Nephron (organoid): ENCODE data around the gene TMEM97.

ENCODE experiments used
- H3K27ac Mint-ChIP-seq, 3 experiments: 2 replicates each; pipeline ENCODE4 v1.8.0; 2020; ENCODE audit warnings: mixed read lengths in 3 of 3, mild to moderate bottlenecking in 2 of 3, moderate library complexity in 1 of 3
- H3K27me3 Mint-ChIP-seq: 2 replicates; pipeline ENCODE4 v1.8.0; 2021; ENCODE audit warnings: low read depth, mild to moderate bottlenecking, moderate library complexity, mixed read lengths
- H3K36me3 Mint-ChIP-seq: 2 replicates; pipeline ENCODE4 v1.8.0; 2020; ENCODE audit warnings: low read depth, mixed read lengths
- H3K4me1 Mint-ChIP-seq: 2 replicates; pipeline ENCODE4 v1.8.0; 2020; ENCODE audit warnings: mixed read lengths
- H3K4me3 Mint-ChIP-seq, 3 experiments: 2 replicates each; pipeline ENCODE4 v1.8.0; 2020; ENCODE audit warnings: mild to moderate bottlenecking in 3 of 3, mixed read lengths in 3 of 3, moderate library complexity in 2 of 3
- H3K9me3 Mint-ChIP-seq: 2 replicates; pipeline ENCODE4 v1.8.0; 2020; ENCODE audit warnings: mixed read lengths
- CTCF ChIP-seq, 3 experiments: fragments of 200-600 bp; sonication (generic); IDR thresholded peaks; one replicate each; pipeline ENCODE4 v1.5.0; 2021; ENCODE audit warnings: antibody characterized with exemption in 3 of 3; ENCODE audit not compliant: unreplicated experiment in 3 of 3

Gene TMEM97

DNA sequence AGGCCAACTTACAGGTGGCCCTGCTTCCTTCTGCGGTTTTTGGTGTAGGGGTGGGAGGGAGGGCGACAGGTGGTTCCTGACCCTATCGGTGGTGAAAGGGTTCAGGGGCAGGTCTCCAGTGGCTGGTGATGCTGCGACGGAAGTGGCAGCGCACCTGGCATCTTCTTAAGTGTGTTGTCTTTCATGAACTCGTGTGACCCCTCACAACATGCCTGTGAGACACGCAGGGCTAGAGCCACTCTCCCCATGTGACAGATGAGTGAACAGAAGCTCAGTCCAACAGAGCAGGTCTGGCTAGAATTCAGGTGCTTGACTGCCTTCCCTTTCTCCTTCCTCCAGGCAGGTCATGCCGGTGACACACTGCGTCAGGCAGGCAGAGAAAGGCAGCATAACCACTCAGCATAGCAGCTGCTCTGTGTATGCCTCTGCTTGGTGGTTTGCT, 24.5 kb downstream of the TMEM97 start:
- Mint-ChIP-seq H3K36me3 (peaks cover 51% of the 10 kb centered on the region), H3K4me1 (peaks cover 3% of the 10 kb centered on the region), H3K4me3 (no peak overlapping the region), H3K27me3 (no peaks in the 10 kb centered on the region), H3K27ac (no peak overlapping the region), H3K9me3 (no peaks in the 10 kb centered on the region)
- no peak for TF ChIP-seq CTCF (IDR thresholded peaks at IDR 0.05; ENCODE audit: unreplicated experiment in 3 of 3)

DNA sequence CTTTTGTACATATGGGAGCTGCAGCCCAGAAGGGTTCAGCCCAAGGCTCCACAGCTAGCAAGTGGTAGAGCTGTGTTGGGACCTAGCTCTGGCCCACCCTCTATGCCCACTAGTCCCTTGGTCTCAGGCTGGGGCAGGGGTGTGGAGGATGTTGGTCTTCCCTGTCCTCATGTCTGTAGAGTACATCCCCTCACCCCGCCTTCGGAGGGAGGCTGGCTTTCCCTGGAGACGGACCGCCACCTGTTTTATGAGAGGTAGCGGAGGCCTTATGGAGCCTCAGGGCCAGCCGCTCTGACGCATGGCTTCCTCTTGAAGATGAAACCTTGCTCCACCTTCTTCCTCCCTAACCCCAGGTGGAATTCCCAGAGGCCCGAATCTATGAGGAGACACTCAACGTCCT, 25.0 kb downstream of the TMEM97 start:
- no peaks in the 10 kb centered on the region for H3K27me3 Mint-ChIP-seq
- TF ChIP-seq CTCF (IDR thresholded peaks at IDR 0.05; ENCODE audit: unreplicated experiment in 3 of 3) = no peak
- H3K4me1 Mint-ChIP-seq = no peaks in the 10 kb centered on the region
- H3K4me3 Mint-ChIP-seq = no peak overlapping the region
- H3K9me3 Mint-ChIP-seq = no peaks in the 10 kb centered on the region
- H3K36me3 Mint-ChIP-seq = peaks cover 54% of the 10 kb centered on the region
- H3K27ac Mint-ChIP-seq = no peak overlapping the region

DNA sequence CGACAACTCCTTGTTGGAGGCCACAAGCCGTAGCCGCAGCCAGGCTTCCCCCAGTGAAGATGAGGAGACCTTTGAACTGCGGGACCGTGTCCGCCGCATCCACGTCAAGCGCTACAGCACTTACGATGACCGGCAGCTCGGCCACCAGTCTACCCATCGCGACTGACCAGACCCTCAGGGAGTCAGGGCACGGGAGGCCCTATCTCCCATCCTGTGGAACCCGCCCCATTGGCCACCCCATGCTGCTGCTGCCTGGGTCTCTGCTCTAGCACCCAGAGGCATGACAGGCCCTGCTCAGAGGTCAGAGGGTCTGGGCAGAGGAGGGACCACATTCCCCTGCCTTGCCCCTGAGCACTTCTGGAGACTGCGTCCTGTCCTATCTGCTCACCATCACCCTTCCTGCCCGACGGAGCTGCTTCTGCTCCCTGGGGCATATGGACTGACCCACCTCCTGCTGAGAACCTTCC, 25.5 kb downstream of the TMEM97 start:
- H3K27ac Mint-ChIP-seq = no peak overlapping the region
- H3K36me3 Mint-ChIP-seq = peaks cover 55% of the 10 kb centered on the region

DNA sequence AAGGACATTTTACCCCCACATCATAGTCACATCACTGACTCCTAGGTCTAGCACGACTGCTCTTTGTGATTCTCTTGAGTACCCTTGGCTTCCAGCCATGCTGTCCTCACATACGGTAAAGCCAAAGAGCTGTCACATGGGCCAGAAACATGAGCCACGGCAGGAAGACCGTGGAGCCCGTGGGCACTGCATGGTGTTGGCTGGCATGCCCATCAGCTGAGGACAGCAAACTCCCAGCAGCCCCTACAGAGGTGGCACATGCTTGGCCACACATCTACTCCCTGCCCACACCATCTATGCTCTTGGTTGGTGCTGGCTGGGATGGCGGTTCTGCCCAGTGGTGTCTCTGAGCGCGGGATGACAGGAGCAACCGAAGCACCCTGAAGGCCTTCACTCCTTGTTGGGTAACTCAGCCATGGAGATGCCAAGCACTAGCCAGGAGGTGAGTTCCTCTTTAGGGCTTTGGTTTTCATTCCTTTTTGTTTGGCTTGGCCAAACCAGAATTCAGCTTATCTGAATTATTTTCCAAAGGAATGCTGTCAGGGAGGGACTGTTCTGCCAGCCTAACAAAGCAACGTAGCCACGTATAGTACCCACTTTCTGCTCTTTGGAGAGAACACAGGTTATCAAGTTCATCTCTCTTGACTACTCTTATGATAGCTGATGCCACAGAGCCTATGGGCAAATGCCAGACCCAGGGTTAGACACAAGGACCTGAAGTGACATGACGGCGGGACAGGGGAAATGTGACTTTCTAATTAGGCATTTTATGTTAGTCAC, 26.6 kb downstream of the TMEM97 start:
- H3K4me1 Mint-ChIP-seq = no peaks in the 10 kb centered on the region
- TF ChIP-seq CTCF (IDR thresholded peaks at IDR 0.05; ENCODE audit: unreplicated experiment in 3 of 3) = no peak
- peaks cover 57% of the 10 kb centered on the region for H3K36me3 Mint-ChIP-seq
- no peak overlapping the region for H3K27ac Mint-ChIP-seq
- H3K27me3 Mint-ChIP-seq = no peaks in the 10 kb centered on the region
- no peaks in the 10 kb centered on the region for H3K9me3 Mint-ChIP-seq
- no peak overlapping the region for H3K4me3 Mint-ChIP-seq

More for the DNA sequence above, 25.5 kb downstream of the TMEM97 start:
- Mint-ChIP-seq H3K9me3 (no peaks in the 10 kb centered on the region), H3K27me3 (no peaks in the 10 kb centered on the region), H3K4me1 (no peaks in the 10 kb centered on the region), H3K4me3 (no peak overlapping the region)
- TF ChIP-seq CTCF (IDR thresholded peaks at IDR 0.05; ENCODE audit: unreplicated experiment in 3 of 3) = no peak

GRCh38 chr17:28346199-28346580, 27.2 kb downstream of the TMEM97 start:
- H3K27ac Mint-ChIP-seq = peak overlapping the region in 1 of 3 experiments; percentile 72
- H3K9me3 Mint-ChIP-seq = no peaks in the 10 kb centered on the region
- no peak overlapping the region for H3K4me3 Mint-ChIP-seq
- no peaks in the 10 kb centered on the region for H3K27me3 Mint-ChIP-seq
- peaks cover 61% of the 10 kb centered on the region for H3K36me3 Mint-ChIP-seq
- TF ChIP-seq CTCF (IDR thresholded peaks at IDR 0.05; ENCODE audit: unreplicated experiment in 3 of 3) = no peak
- no peaks in the 10 kb centered on the region for H3K4me1 Mint-ChIP-seq

GRCh38 chr17:28346746-28347246, 27.8 kb downstream of the TMEM97 start:
- peak in 1 of 3 experiments; percentile 22 for TF ChIP-seq CTCF (IDR thresholded peaks at IDR 0.05; ENCODE audit: unreplicated experiment in 3 of 3)
- no peaks in the 10 kb centered on the region for H3K4me1 Mint-ChIP-seq
- H3K27ac Mint-ChIP-seq = peak overlapping the region in 1 of 3 experiments; percentile 72
- H3K9me3 Mint-ChIP-seq = no peaks in the 10 kb centered on the region
- H3K36me3 Mint-ChIP-seq = peaks cover 67% of the 10 kb centered on the region
- no peaks in the 10 kb centered on the region for H3K27me3 Mint-ChIP-seq
- H3K4me3 Mint-ChIP-seq = no peak overlapping the region
